ENCODE data around the gene RNF145.

DNA sequence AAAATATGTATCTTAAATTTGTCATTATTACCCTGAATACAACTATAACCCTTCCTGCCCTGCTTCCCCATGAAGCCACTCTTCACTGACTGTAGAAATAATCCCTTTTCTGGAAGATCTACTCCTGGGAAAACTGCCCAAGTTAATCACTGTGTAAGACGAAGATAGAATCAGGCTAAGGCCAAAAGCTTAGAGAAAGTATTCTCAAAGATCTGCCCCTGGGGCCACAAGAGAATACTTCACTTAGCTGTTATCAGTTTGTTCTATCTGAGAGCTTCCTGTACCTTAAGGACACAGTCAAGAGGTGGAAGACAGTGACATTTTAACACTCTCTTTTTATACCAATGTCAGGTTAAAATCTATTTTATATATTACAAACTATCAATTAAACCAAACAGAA lies 33.8 kb downstream of the RNF145 start:
- TF ChIP-seq, protein P1, sequence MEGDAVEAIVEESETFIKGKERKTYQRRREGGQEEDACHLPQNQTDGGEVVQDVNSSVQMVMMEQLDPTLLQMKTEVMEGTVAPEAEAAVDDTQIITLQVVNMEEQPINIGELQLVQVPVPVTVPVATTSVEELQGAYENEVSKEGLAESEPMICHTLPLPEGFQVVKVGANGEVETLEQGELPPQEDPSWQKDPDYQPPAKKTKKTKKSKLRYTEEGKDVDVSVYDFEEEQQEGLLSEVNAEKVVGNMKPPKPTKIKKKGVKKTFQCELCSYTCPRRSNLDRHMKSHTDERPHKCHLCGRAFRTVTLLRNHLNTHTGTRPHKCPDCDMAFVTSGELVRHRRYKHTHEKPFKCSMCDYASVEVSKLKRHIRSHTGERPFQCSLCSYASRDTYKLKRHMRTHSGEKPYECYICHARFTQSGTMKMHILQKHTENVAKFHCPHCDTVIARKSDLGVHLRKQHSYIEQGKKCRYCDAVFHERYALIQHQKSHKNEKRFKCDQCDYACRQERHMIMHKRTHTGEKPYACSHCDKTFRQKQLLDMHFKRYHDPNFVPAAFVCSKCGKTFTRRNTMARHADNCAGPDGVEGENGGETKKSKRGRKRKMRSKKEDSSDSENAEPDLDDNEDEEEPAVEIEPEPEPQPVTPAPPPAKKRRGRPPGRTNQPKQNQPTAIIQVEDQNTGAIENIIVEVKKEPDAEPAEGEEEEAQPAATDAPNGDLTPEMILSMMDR (IDR thresholded peaks at IDR 0.05): no peak
- no peak for TF ChIP-seq POLR2A (IDR thresholded peaks at IDR 0.05)

Data from prostate gland (tissue), 2 donors.